Stimulated activated CD4-positive, alpha-beta T cell treated with anti-CD3 and anti-CD28 coated beads, Interleukin-4, amount 100 ng/mL, for 4 hours (primary cell): ENCODE results near the gene NELL2.
"Not testable (repeated sequence)": the region's sequence is repeated elsewhere in the genome, so short reads cannot be mapped to it uniquely, and the experiment has no call there.

Experiments
- DNase-seq, 2 experiments: peaks; one replicate each; pipeline ENCODE4 v3.0.0-alpha.2; 2020

NELL2 gene

DNA sequence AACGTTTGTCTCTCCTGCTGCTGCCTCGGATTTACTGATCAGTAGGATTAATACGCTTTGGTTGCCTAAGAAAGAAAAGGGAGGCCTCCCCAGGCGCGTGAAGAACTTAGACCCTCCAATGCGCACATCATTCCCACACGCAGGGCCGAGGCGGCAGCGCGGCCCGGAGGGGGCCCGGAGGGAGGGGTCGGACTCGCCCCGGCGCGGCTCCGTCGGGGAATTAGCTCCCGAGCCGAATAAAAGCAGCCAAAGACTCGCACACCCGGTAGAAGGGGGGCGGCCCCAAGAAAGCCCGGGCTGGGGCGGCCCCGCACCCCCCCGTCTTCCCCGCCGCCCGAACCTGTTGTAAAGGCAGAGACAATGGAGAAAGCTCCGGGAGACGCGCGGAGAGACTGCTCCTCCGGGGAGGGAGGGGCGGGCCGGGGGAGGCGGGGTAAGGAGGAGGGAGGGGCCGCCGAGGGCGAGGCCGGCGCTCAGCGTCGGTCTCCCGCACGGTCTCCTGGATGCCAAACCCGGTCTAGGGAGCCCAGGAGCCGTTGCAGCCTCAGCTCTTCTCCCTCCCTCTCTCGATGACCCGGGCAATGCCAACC, at the start of gene NELL2:
NELL2 (minus strand) TSS at position 362 of the 590 bp plus-strand sequence. CDS start 446 bp downstream, outside the sequence.
- DNase-seq = peak; percentile 62 to 69

- DNase-seq = no peak
Measured at GRCh38 chr12:44921736-44922135, 45.6 kb upstream of the NELL2 start.

DNA sequence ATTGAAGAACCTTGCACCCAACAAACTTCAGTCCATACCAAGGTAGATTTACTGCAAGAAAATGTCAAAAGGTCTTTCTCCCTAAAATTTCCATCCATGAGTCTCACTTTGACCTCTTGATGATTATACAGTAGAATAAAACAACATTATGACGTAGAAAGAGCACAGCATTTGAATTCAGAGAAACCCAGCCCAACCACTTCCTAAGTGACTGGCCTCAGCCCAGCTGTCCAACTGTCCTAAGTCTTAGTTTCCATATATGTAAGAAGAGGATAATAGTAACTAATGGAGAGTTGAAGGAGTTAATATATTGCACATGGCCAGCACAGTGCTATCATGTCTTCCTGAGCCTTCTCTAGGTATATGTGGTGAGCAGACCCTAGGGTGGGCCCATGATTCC, 41.0 kb upstream of the NELL2 start:
- DNase-seq = no peak

DNA sequence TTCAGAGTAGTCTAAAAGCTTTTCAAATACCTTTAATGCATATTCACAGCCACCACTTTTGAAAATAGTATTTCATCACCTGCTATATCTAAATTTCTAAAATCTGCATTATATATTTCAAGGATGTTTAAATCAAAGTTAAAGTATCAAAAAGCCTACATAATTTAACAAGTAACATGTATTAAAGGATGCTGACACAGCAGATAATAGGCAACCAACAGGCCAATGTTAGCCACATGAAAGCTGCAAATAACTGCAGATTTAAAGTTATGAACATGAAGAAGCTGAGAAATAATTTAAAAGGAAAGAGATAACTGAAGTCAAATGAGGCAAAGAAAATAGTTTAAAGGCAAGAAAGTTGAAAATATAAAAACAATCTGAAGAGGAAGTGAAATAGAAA, 39.8 kb upstream of the NELL2 start:
- DNase-seq = no peak

GRCh38 chr12:44904321-44904720, 28.2 kb upstream of the NELL2 start:
- no peak for DNase-seq

DNA sequence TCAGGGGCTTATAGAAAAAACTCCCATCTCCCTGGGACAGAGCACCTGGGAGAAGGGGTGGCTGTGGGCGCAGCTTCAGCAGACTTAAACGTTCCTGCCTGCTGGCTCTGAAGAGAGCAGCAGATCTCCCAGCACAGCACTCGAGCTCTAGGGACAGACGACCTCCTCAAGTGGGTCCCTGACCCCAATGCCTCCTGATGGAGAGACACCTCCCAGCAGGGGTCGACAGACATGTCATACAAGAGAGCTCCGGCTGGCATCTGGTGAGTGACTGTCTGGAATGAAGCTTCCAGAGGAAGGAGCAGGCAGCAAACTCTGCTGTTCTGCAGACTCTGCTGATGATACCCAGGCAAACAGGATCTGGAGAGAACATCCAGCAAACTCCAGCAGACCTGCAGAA, 22.0 kb upstream of the NELL2 start:
- not testable (repeated sequence) for DNase-seq

GRCh38 chr12:44889926-44890325, 13.8 kb upstream of the NELL2 start:
- no peak for DNase-seq

GRCh38 chr12:44889162-44889561, 13.0 kb upstream of the NELL2 start:
- no peak for DNase-seq

DNA sequence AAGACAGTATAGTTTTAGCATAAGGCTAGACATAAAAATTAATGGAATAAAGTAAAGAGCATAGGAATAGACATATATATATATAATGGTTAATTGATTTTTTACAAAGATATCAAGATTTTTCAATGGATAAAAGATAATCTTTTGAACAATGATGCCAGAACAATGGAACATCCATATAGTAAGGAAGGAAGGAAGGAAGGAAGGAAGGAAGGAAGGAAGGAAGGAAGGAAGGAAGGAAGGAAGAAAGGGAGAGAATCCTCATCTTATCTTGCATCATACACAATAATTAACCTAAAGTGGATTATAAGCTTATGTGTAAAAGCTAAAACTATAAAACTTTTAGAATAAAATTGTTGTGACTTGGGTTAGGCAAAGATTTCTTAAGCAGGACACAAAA, 9.8 kb upstream of the NELL2 start:
- DNase-seq = no peak

- DNase-seq = no peak
Measured at GRCh38 chr12:44881197-44881596, 5.1 kb upstream of the NELL2 start.

GRCh38 chr12:44876544-44877410, 662 bp upstream of the NELL2 start:
- DNase-seq = peak; percentile 24 to 34

DNA sequence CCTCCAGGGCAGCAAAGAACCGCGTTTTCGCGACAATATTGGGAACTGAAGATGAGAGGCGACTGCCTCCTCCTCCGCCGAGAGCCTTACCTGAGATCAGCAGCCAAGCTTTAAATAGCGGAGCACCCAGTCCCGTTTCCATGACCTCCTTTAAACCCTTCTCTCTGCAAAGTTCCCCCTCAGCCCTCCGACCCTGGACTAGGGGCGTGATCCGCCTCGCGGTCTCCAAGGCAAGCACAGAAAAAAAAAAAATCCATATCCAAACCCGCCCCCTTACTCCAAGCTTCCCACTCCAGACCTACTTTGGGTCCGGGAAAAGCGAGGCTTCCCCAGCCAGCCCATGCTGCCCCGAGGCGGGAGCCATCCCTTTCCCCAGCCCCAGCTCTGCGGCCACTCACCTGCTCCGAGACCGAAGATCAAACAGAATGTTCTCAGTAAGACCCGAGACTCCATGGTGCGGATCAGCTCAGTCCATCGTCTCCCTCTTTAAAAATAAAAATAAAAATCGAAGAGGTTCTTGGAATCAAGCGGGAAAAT, 630 bp downstream of the NELL2 start:
- peak in 1 of 2 experiments; percentile 11 for DNase-seq

- peak; percentile 4 to 6 for DNase-seq
Measured at GRCh38 chr12:44874981-44875416, 1.1 kb downstream of the NELL2 start.

DNA sequence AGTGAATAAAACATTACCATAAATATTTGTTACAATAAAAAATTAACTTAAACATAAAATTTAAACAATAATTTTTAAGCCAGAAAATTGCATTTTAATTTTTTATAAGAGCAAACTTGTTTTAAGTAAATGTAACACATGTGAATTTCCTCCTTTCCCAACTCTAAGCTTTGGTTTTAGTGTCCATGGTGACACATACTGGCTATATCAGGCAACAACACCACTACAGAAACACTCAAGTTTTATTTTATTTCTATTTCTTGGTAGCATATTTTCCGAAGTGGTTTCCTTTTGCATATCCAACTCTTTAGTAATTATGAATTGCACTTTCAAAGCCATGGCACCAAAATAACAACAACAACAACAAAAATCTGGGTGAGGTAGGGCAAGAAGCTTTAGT, 2.2 kb downstream of the NELL2 start:
- no peak for DNase-seq

DNA sequence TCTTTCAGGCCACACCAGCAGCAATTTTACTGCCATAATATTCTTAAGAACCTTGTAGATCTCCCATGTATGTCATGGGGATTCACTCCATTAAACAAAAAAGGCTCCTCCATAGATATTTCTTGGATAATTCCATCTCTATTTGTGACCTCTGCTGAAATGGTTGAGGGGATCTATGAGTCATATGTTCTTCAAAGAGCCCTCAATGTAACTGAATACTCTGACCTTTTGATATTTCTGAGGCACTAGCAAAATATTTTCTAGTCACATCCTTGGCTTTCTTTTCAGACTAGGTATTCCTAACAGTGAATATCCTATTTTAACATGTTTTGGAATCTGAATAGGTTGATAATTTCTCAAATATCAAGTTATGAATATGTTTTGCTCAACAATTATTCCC, 6.6 kb downstream of the NELL2 start:
- DNase-seq = no peak

DNA sequence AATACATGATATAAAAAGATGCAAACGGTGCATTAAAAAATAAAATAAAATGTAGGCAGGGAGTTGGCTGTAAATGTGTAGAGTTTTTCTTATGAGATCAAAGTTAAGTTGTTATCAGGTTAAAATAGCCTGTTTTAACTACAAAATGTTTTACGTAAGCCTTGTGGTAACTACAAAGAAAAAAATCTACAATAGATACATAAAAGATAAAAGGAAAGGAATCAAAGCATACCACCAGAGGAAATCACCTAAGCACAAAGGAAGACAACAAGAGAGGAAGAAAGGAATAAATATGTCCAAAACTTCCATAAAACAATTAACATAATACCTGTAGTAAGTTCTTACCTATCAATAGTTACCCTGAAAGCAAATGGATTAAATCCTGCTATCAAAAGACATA, 12.2 kb downstream of the NELL2 start:
- no peak for DNase-seq

GRCh38 chr12:44859998-44860689, 16.0 kb downstream of the NELL2 start:
- no peak for DNase-seq

- no peak for DNase-seq
Measured at GRCh38 chr12:44858226-44858855, 17.8 kb downstream of the NELL2 start.

GRCh38 chr12:44852483-44852882, 23.6 kb downstream of the NELL2 start:
- DNase-seq = no peak

DNA sequence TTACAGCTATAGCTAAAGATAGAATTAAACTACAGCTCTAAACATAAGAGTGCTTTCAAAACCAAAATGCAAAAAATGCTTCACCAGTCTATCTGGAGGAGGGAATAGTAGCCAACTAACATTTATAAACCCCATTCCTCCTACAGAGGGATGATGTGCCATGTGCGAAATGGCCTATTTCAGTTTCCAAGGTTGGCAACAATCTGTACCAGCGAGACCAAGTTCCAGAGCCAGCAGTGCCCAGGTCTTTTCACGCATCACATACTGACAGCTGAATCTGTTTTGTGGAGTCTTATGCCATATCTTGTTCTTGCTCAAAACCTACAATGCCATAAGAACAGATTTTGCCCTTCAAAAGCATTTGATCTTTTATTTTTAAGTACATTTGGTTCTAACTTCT, 24.5 kb downstream of the NELL2 start:
- DNase-seq = no peak

DNA sequence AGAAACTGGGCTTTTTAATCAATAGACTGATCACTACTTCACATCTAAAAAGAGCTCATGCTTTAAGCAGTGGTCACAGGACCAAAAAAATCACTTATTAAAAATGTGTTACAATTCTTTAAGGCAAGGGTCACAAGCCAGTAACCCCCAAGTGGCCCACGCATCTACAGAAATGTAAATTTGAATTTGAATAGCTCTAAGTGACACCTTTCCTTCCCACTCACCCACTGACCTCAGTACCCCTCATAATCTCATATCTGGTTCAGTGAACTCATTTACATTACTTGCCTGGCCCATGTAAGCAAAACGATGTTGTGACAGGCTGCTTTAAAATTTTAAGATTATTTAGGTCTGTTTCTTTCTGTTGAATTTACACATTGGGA, 27.4 kb downstream of the NELL2 start:
- no peak for DNase-seq

DNA sequence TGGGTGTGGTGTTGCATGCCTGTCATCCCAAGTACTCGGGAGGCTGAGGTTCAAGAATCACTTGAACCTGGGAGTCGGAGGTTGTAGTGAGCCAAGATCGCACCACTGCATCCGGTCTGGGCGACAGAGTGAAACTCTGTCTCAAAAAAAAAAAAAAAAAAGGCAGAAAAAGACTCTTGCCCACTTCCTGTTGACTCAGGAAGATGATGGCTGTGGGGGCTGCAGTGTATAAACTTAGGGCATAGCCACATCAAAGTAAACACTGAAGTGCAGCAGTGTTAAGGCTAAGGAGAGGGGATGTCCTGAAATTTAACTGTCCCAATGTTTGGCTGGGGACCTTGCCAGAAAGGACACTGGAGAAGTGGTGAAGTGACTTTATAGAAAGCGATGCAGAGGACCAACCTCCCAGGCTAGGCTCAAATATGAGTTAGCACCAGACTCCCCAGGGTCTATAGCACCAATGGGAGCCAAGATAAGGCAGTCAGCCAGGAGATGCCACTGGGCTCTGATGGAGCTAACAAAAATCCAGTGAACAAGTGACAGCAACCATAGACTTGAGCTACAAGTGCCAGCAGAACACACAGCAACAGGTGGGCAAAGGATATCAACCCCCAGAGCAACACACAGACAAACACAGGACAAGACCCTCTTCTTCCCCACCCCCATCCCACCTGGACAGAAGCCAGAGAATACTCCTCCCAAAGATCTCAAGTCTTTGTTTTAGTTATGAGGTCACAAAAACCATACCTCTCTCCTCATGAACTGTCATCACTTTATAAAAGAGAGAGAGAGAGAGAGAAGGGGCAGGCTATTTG, 28.0 kb downstream of the NELL2 start:
- DNase-seq = peak; percentile 19 to 73
